CD4-positive, alpha-beta T cell treated with Interleukin-12 subunit alpha and Interleukin-12 subunit beta, for 1 hour (primary cell): ENCODE data around the gene IL1RL1.

Source experiments
- DNase-seq: peaks from one replicate; pipeline ENCODE4 v3.0.0-alpha.2; 2020

The IL1RL1 gene

DNA sequence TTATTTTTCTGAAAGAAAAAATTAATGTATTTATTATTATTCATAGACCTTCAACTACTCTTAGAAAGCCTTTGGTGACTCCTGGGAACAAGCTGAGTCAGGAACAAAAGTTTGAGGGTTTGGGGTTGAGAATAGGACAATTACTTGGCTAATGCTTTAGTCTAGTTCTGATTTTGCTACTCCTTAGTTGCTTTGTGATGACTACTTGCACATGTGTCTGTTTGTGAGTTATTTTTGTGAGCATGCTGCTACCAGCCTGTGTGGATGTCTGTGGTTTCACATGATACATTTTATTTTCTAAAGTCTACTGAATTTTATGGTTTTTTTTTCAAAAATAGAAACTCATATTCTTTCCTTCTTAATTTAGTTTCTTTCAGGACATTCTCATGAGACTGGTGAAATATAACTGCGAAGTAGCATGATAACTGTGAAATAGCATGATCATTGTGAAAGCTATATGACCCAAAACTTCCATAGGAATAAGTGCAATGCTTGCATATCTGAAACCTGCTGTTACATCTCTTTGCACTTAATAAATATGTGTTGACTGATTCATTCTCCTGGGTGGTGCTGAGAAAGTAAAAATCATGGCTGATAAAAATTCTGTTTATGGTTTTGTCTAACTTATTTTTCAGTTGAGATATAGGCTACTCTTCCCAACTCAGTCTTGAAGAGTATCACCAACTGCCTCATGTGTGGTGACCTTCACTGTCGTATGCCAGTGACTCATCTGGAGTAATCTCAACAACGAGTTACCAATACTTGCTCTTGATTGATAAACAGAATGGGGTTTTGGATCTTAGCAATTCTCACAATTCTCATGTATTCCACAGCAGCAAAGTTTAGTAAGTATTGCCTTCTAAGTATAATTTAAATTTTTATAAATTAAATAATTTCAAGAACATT is 26.4 kb downstream of the IL1RL1 start:
- DNase-seq: no peak

DNA sequence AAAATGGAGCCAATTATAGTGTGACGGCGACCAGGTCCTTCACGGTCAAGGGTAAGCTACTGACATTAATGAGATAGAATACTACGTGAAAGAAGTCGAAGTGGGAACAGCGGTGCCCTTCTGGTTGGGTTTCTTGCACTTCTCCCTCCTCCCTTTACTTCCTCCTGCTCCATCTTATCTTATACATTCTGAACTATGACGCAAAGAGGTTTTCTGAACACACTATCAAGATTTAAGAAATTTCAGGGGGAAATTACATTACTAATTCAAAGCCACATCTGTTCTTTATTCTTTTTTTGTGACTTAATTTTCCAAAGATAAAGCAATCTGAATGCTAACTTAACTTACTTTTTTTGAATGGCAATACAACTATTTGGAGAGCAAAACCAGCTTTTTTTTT is 29.4 kb downstream of the IL1RL1 start:
- no peak for DNase-seq

DNA sequence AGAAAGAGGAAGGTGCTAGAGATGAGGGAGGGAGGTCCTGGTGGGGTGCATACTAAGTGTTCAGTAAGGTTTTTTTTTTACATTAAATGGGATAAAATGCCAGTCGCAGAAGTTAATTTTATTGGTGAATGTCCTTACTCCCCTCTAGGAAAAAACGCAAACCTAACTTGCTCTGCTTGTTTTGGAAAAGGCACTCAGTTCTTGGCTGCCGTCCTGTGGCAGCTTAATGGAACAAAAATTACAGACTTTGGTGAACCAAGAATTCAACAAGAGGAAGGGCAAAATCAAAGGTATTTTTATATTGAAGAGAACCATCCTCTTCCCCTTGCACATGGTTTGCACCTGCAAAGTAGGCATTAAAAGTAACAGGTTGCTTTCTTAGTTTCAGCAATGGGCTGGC is 31.5 kb downstream of the IL1RL1 start:
- DNase-seq: no peak

DNA sequence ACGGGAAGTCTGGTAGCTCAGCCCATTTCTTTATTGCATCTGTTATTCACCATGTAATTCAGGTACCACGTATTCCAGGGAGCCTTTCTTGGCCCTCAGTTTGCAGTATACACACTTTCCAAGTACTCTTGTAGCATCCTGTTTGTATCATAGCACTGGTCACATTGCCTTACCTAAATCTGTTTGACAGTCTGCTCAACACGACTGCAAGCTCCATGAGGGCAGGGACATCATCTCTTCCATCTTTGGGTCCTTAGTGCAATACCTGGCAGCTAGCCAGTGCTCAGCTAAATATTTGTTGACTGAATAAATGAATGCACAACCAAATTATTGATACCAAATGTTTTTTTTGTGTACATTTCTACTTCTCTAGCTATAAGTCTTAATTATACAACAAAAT is 33.0 kb downstream of the IL1RL1 start:
- no peak for DNase-seq

DNA sequence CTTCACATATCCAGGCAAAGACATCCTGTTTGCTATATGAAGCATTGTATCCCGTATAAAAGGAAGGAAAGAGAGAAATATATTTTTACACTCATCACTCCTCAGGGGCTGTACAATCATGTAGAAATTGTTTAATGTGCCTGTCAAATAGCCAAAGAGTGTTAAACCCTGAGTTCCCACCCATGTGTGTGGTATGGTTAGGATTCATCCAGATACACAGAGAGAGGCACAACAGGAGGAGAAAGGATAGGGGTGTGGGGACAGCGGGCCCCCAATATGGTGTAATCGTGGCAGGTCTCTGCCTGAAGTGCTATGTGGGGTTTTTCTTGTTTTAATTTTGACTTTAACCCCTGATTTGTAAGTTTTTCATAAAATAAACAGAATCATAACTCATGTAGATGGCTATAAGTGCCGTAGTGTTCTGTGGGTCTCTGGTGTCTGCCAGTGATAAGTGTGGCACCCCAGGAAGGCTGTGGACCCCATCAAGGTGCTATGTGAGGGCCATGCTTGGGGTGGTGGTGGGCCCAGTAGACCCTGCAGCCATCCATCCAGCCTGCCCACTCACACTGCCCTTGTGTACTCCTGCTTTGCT is 34.1 kb downstream of the IL1RL1 start:
- no peak for DNase-seq

DNA sequence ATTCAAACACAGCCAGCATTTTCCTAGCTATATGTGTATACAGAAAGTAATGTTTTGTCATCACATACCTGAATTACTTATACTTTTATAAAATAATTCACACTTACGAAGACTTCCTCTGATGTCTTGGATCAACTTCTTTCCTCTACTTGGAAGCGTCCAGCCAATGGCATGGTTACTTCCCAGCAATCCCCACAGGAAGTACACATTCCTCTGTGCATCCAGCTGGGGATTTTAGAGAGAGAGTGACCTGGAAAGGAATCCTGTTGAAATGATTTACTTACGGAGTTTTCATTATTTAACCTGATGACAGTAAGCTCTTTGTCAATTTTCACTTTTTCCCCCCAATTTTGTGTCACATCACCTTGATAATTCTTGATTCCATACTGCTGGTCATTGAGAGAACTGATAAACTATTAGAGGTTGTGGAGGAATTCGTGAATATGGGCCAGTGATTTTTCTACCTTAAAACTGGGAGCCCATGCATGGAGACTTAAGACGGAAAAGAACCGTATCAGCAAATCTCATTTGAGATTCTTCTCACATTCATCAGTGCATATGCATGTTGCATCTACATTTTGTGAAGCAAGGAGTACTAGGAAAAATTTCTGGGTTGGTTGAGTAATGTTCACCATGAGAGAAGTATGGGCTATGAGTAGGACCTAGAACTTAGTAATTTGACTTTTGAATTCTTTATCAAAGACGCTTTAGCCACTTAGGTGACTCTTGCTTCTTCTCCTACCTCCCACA is 35.2 kb downstream of the IL1RL1 start:
- no peak for DNase-seq

DNA sequence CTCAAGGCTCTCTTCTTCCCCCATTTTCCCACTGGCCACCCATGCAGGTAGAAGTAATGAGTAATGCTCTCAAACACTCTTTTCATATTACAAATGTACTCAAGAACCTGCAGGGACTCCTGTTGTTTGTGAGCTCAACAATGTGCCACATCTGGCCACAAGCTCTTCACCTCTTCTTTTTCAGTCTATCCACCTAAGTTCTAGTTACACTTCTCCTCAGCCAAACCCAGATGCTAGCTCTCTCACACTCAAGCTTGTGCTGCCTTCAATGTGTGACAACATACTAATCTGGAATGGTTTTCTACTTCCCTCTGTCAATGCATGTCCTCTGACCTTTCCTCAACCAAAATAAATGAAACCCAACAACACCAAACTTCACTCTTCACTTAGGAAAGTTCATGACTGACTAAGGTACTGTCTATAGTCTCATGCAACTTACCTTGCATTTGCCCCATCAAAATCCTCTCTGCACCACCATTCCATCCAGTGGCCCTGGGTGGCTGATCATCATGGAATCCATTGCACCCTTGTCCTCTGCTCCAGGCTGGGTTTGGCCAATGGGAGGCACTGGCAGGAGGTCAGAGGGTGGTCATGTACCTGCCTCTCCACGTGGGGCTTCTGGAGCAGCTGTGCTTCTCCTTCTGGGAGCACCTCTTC is 38.9 kb downstream of the IL1RL1 start:
- DNase-seq: no peak

DNA sequence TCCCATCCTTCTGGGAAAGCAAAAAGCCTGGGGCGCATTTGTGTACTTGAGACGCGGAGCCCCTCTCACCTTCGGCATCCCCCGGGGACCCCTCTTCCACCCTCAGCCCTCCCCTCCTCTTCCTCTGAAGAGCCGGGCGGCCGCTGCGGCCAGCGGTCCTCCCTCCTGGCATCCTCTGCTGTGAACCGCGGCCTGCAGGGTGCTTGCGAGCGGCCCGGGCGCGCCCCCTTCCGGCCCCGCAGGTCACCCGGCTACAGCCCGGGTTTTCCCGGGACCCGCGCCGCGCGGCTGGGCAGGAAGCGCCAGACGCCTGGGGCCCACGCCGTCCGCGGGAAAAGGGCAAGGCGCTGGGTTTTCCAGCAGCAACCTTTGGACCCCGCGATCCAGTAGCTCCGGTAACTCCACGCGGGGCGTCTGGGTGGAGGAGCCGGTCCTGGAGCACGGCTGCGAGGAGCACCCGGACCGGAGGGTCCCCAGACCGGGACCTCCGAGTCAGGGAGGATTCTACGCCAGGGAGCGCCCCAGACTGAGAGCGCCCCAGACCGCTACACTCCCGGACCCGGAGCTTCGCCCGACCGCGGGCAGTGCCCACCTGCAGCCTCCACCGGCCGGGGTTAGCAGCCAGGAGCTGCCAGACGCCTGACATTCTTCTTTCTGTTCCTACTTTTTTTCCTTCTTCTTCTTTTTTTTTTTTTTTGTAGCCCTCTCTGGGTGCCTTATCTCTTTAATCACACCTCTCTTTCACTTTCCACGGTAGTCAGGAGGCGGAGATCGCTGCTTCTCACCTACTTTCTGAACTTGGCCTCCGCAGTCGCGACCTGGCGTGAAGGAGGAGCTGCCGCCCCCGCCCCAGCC is 44.4 kb downstream of the IL1RL1 start, which contains the start of gene IL18R1:
Gene IL18R1 (plus strand): TSS at position 271 of the 855 bp plus-strand sequence. CDS start 6,865 bp downstream, outside the sequence.
- peak; percentile 73 for DNase-seq

DNA sequence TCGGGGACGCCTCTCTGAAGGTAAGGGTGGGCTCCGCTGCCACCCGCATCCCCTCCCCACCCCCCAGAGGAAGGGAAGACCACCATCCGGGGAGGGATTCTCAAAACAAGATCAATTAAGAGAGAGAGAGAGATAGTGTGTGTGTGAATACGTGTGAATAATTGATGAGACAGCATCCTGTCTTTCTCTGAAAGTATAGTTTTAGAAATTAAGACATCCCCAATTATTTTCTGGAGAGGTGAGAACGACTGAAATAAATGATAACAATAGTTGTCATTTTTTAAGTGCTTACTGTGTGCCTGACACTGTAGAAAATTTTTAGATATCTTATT is 45.0 kb downstream of the IL1RL1 start:
- no peak for DNase-seq

DNA sequence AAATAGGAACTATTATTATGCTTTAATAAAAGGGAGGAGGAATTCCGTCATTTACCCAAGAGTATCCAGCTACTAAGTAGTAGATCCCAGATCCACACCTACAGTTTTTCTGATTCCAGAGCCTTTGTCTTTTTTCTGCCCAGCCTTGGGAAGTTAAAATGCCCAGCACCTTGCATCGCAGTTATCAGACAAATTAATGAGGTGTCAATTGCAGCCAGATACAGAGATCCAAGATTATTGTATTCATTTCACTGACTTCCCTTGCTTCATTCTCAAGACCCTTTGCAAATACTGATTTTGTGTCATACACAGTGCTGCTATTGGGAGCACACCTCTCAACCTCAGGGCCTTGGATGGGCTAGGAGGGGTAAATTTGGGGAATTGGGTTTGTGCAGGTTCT is 45.4 kb downstream of the IL1RL1 start:
- DNase-seq: no peak

DNA sequence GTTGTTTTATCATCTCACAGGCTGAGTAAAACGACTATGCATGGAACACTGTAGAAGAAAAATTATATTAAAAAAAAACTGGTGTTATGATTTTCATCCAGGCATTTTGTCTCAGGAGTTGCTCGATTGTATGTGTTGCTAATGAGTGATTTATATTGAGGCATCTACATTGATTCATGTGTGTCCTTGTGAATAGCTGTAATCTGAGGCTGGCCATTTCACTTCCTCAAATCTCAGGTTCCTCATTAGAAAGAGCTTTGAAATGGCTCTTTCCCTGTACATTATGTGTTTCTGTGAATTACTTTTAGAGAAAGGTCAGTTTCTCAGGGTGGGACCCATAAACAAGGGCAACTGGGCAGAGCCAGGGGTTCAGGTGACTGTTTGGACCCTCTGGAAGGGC is 46.6 kb downstream of the IL1RL1 start:
- DNase-seq: no peak

DNA sequence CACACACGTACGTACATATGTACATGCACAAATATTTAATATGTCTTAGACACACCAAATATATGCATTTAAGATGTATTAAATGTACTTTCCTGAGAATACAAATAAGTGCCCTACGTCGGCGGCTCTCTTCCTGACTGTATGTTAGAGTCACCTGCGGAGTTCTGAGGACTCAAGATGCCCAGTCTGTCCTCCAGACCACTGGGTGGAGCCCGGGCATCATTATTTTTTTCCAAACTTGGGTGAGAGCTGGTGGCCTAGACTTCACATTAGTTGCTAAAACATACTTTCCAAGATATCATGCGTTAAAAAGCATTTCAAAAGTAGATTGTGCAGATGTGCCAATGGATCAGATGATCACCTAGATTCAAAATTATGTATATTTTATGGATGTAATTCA is 47.1 kb downstream of the IL1RL1 start:
- DNase-seq: peak; percentile 27

DNA sequence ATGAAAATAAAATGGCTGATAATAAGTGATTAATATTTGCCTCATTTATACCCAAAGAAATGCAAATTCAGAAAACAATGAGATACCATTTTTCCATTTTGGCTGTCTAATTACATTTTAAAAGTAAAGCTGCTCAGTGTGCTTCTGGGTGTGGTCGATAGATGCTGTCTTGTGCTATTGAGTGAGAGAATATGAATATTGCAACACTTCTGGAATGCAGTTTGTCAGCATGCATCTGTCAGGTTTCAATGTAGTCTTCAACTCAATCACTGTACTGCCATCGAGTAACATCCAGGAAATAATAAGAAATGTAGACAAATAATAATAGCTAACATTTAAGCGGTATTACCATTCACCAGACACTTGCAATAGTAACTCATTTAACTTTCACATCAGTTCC is 48.2 kb downstream of the IL1RL1 start:
- no peak for DNase-seq

DNA sequence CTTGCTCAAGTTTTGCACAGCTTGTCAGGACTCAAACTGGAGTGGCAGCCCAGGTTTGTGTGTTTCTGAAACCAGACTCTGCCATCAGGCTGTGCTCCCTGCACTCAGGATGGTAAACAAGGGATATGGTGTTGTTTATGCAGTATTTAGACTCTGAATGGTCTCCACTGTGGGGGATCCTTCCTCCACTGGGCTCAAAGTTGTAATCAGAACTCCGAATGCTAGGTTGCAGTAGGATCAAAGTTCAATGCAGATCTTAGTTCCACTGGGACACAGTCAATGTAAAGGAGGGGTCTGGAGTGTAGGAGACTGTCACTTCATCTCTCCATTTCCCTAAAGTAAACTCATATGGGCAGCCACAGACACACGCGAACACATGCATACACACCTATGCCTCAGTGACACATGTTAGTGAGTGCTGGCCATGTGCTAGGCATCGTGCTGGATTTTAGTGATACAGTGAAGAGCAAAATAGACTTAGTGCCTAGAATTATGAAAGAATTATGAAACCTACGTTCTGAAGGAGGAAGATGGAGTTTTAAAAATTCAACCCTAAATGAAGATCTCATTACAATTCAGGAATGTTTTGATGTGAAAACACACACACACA is 50.4 kb downstream of the IL1RL1 start:
- DNase-seq: no peak

DNA sequence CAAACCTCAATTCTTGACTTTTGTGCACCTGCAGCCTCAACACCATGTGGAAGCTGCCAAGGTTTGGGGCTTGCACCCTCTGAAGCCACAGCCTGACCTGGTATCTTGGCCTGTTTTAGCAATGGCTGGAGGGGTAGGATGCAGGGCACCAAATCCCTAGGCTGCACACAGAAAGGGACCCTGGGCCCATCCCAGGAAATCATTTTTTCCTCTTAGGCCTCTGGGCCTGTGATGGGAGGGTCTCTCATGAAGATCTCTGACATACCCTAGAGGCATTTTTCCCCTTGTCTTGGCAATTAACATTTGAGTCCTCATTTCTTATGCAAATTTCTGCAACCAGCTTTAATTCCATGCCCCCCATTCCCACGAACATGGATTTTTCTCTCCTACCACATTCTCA is 54.4 kb downstream of the IL1RL1 start:
- no peak for DNase-seq

DNA sequence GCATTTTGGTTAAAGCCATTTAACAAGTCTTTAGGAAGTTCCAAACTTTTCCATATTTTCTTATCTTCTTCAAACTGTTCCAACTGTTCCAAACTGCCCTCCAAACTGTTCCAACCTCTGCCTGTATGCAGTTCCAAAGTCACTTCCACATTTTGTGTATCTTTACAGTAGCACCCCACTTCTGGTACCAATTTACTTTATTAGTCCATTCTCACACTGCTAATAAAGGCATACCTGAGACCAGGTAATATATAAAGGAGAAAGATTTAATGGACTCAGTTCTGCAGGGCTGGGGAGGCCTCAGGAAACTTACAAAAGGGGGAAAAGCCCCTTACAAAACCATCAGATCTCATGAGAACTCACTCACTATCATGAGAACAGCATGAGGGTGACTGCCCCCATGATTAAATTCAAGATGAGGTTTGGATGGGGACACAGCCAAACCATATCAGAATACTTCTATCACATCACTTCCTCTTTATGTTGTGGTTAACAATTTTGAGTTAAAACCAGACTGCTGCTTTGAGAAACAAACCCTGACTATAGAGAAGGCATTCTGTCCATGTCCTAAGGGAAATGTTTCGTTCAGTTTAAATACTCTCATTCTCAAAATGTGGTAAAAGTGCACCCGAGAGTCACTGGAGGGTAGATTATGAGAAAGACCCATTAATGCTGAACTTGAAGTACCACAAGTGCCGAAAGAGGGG is 55.2 kb downstream of the IL1RL1 start:
- peak; percentile 36 for DNase-seq

DNA sequence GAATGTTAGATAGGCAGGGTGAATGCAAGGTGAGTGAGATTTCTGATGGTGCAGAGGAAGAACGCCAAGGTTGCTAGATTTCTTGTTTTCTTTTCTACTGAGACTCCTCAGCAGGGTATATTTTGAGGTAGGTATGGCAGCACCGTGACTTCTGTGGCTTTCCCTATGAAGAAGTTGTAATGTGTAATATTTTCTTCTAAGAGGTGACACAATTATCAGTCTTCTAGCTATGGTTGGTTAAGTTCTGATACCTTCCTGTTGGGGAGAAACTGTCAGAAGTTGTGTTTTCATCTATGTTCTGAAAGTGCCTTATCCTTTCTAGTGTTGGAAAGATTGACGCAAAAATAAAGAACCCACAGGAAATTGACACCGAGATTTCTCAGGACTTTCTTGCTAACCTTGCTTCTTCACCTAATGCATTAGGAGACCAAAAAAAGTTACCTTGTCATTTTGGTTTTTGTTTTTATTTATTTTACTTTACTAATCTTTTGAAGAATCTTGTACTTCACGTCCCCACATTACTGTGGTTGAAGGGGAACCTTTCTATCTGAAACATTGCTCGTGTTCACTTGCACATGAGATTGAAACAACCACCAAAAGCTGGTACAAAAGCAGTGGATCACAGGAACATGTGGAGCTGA is 56.1 kb downstream of the IL1RL1 start:
- peak; percentile 49 for DNase-seq

DNA sequence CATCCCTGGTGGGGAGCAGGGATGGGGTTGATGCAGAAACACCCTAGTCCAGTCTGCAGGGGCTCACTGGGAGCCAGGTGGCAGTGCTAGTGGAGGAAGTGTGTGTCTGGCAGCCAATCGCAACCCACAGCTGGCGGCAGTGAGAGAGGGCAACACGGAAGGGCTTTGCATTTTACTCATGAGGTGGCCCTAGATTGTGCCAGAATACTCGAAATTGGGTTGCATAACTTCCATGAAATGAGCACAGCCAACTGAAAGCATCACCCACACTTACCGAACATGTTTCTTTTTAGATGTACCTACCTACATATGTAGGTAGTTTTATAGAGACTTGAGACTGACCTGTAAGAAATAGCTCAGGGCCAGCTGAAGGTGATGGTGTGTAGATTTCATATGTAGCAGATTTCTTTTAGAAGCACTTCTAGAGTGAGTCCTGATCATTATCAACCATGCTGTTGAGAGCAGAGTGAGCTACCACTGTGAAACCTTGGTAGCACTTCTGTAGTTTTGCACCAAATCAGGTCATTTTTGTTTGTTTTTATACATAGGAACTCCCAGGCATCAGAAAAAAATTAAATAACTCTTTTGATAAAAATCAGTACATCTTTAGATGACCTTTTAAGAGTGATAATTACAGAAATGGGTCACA is 57.2 kb downstream of the IL1RL1 start:
- no peak for DNase-seq

DNA sequence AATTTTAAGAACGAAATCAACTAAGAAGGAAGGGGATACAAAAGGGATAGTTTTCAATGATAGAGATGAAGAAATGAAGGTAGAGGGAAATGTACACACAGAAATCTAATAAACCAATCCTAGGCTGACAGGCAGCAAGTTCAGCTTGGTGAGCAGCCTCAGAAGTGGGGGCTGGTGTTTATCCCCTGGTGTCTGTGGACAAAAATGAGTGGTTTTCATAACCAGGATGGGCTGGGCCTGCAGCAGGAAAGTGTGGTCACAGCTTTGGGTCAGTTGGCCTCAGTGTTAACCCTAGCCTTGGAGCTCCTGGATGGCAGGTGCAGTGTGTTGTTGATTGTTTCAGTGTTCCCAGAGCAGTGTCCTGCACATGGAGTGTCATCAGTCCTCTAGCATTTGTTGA is 58.5 kb downstream of the IL1RL1 start:
- no peak for DNase-seq

DNA sequence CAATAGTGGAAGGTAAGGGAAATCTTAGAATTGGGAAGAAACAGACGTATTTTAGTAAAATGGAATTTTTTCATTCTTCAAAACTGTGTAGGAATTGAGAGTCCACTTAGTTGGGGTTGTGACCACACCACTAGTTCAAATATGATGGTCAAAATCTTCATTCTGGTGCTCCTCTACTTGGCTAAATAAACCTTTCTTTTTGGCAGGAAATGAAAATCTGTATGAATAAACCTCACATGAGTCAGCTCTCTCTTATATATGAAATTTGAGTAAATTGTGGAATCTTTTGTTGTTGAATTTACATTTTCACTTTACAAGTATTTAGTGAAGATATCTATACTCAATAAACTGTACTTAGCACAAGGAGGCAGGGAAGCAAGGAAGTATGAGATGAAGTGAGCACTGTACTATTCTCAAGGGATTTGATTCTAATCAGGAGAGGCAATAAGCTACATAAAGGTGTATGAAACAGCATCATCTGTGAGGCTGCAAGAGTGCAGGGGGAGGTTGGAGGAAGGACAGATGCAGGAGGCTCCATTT is 64.8 kb downstream of the IL1RL1 start:
- DNase-seq: no peak
